HL-60/S4 treated with phorbol 12-myristate 13-acetate at 8.2 ng/mL for 4 days and 3 days (cell line): ENCODE results near the gene IFNG-AS1.

Source experiments
- in situ Hi-C: fragments of 300-500 bp; cut with MboI; formaldehyde crosslinking; loops from 2 replicates; pipeline ENCODE4 v1.15.0; 2022; ENCODE audit warnings: low sequenced_read_pairs

The IFNG-AS1 gene

DNA sequence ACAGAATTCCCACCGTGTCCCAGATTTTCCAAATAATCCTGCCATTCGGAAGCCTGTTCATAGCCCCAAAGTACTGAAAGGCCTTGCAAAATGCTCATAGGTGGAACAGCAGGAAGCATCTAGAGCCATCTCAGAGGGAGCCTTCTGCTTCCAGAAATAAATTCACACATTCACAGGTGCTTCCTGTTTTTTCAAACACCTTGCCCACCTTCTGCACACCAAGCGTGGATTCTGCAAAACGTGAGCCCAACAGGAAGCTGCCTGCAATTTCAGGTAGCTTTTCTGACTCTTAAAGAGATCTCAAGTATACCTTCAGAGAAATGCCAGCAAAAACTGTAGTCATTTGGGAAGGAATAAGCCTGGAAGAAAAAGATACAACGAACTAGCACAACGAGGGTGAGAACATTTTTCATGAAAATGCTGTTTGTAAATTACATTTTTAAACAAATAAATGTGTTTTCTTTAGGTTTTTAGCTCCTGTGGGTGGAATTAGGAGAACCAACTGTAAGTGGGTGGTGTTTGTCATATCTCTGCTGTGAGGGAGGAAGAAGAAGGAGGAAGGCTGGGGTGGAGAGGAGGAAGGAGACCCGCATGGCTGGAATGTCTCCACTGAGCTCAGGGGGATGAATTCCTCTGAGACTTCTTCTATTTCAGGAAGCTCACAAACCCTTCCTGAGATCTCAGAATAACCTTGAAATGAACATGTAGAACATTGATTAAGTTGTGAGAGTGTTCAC is at the start of gene IFNG-AS1:
IFNG-AS1 (plus strand) TSS at position 264 of the 737 bp plus-strand sequence.
- in situ Hi-C loops, result no loop called here

DNA sequence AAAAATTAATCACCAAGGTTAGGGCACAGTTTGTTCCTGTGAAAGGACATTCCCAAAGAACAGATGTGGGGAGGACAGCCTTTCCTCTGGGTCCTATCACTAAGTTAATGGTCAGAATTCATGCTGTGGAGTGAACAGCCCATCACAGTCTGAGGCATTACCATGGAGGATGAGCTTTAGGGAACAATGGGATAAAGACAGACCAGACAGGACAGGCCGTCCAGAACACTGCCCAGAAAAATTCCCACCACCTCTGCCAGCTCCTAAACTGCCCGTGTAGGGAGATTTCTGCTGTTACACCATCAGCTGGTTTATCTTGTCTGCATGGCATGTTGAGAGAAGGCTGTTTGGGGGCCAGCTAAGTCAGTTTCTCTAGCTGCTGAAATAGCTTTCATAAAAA is 49.6 kb upstream of the IFNG-AS1 start:
- in situ Hi-C loops, result loop anchor here (25.0 kb wide), 1 partner anchor 577 kb away; no protein-coding TSS in a partner anchor

GRCh38 chr12:67940780-67941243 is 48.4 kb upstream of the IFNG-AS1 start:
- in situ Hi-C loops, result loop anchor here (25.0 kb wide), 1 partner anchor 579 kb away; no protein-coding TSS in a partner anchor

GRCh38 chr12:67942724-67943123 is 46.5 kb upstream of the IFNG-AS1 start:
- in situ Hi-C loops, result loop anchor here (25.0 kb wide), 1 partner anchor 580 kb away; no protein-coding TSS in a partner anchor

GRCh38 chr12:67943141-67943892 is 45.9 kb upstream of the IFNG-AS1 start:
- in situ Hi-C loops, result loop anchor here (25.0 kb wide), 1 partner anchor 581 kb away; no protein-coding TSS in a partner anchor

- in situ Hi-C loops, result loop anchor here (25.0 kb wide), 1 partner anchor 582 kb away; no protein-coding TSS in a partner anchor
Observed at GRCh38 chr12:67944093-67944492, 45.2 kb upstream of the IFNG-AS1 start.

DNA sequence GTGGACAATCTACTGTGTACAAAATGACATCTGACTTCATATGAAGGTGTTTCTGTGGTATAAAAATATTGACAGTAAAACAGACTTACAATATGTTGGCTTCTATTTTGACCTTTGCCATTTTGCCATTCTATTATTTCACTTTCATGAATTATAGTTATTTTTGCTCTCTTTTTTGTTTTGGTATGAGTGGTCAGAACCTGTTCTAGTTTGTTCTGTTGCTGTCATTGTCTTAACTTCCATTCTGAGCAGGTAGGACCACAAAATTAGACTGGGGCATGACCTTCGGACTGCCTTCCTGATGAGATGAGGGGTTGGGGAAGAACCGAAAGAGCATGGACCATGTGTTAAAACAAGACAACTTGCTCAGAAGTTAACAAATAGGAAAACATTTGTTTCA is 36.5 kb upstream of the IFNG-AS1 start:
- in situ Hi-C loops, result no loop called here

GRCh38 chr12:67957383-67957782 is 31.9 kb upstream of the IFNG-AS1 start:
- in situ Hi-C loops, result no loop called here

GRCh38 chr12:67958187-67958586 is 31.1 kb upstream of the IFNG-AS1 start:
- in situ Hi-C loops, result no loop called here

DNA sequence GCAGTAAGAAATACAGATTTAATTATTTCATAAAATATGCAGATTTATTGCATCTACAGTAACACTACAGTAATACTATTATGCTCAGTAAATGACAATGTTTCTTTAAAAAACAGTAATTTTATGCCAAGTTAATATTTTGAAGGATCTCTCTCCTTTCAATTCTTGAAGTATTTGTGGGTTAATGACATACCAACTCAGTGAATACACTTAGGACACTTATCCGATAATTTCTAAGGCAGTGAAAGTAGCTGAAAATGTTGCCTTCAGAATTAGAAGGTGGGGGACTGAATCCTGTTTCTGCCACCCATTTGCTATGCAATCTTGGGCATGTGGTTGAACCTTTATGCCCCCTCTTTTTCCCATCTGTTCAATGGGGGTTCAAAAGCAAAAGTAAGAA is 24.8 kb upstream of the IFNG-AS1 start:
- in situ Hi-C loops, result no loop called here

DNA sequence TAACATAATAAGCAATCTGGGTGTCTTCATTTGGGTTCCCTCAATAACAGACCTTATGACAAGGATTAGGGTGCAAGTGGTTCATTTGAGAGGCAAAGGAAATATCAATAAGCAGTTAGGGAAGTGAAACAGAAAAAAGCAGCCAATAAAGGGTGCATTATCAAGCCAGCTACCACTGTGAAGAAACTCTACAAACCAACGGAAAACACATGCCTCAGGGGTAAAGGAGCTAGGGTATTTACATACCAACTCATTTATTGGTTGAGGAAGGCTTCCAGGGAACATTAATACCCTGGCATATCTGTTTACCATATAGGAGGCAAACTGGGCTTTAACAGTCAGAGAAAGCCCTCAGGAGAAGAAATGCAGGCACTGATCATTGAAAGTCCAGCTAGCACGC is 22.7 kb upstream of the IFNG-AS1 start:
- in situ Hi-C loops, result no loop called here

DNA sequence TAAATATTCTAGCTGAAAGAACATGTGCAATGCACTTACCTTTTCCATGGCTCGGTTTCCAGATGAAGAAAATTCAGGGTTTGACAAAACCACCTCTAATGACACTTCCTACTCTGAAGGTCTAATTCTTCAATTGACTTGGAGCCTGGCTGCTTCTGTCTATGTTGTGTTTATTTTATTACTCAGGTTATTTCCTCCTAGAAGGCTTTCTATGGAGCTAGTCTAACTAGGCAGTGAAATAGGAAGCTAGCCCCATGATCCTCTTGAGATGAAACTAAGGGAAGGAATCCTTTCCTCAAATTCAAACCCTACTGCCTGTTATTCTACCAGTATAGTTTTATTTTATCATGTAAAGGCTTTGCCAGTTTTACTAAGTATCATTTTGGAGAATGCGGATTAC is 20.9 kb upstream of the IFNG-AS1 start:
- in situ Hi-C loops, result no loop called here

DNA sequence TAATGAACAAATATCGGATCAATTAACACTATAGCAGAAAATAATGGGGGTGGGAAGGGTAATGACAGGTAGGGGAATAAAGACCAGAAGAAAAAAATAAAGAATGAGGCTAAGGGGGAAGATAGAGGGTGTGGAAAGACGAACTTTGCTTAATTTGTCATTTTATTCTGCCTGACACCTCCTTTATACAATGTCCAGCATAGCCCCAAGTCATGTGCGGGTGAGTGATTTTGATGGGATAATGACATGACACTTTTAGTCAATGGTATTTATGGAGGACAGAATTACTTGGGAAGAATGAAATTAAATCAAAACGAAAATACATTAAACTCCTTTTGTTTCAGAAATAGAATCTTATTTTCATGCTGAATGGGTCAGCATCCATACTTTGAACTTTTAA is 20.5 kb upstream of the IFNG-AS1 start:
- in situ Hi-C loops, result no loop called here

- in situ Hi-C loops, result no loop called here
Observed at GRCh38 chr12:67969134-67969802, 20.0 kb upstream of the IFNG-AS1 start.

DNA sequence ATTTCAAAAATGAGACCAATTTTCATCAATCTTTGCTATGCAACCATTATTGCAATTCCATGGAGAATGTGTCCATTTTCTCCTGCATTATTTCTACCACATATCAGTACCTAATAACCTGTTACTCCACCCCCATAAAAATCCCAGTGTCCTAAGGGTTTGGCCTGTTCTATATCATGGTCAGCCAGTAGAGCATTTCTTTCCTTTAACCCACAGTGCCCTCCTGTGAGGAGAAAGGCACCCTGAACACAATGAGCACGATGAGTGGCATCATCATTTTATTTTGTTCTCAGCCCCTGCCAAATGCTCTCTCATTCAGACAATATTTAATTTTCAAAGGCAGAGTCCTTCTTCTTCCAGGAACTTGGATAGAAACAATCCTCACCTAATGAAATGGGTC is 11.6 kb upstream of the IFNG-AS1 start:
- in situ Hi-C loops, result no loop called here

GRCh38 chr12:67980391-67980790 is 8.9 kb upstream of the IFNG-AS1 start:
- in situ Hi-C loops, result no loop called here

- in situ Hi-C loops, result no loop called here
Observed at GRCh38 chr12:67981287-67982162, 7.7 kb upstream of the IFNG-AS1 start.

DNA sequence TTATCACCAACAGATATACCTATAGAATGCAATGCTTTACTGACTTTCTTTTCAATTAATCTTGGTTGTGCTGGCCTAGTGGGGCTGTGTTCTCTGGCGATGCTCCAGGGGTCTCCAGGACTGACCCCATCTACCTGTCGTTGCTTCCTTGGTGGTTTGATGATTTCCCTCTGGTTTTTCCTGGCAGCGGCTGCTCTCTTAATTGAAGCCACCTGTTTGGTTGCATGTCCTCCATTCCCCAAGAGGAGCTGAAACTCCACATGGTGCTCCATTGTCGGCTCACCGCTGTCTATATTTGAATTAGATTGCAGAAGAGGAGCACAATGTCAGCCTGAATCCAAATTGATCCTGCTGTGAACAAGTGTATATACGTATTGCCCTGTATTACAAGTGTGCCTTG is 7.1 kb upstream of the IFNG-AS1 start:
- in situ Hi-C loops, result no loop called here

DNA sequence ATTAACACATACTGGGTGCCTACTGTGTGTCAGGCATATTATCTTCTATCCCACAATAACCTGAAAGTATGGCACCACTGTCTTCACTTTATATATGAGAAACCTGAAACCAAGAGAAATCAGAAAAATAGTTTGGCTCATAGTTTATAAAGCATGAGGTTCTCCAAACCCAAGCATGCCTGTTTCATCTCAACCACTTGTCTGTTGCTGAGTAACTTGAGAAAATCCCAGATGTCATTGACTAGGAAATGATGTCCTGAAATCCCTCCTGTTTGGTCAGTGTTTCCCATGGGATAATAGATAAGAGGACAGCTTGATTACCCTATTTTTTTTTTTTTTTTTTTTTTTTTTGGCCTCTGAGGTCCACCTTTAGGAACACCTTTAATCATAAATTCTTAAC is 2.6 kb upstream of the IFNG-AS1 start:
- in situ Hi-C loops, result no loop called here

GRCh38 chr12:67988601-67989021 is 636 bp upstream of the IFNG-AS1 start:
- in situ Hi-C loops, result no loop called here
